Prostate gland (tissue), 2 donors: ENCODE results near the gene LIN28B. TPM values are rescaled to one million over a fixed set of nuclear protein-coding genes. Genes with fewer than 3 reads are reported as not detected.

Experiments used
- DNase-seq: peaks from one replicate; pipeline ENCODE4 v3.0.0-alpha.2; 2019; ENCODE audit warnings: low spot score
- H3K27ac ChIP-seq, 2 donors: fragments of 200-600 bp; sonication (generic); 2 replicates each; pipeline ENCODE4 v1.5.1; 2017 to 2019
- H3K27me3 ChIP-seq: fragments of 200-600 bp; sonication (generic); replicated peaks from 2 replicates; pipeline ENCODE4 v1.5.1; 2019; ENCODE audit not compliant: insufficient read depth
- H3K36me3 ChIP-seq, 2 donors: fragments of 200-600 bp; sonication (generic); 1 replicate in 1 of 2; 2 replicates in 1 of 2; pipeline versions ENCODE4 v1.5.1 to v1.8.1; 2017 to 2019
- H3K4me1 ChIP-seq: fragments of 200-600 bp; sonication (generic); replicated peaks from 2 replicates; pipeline ENCODE4 v1.5.1; 2019
- H3K4me3 ChIP-seq, 2 donors: fragments of 200-600 bp; sonication (generic); 2 replicates each; pipeline ENCODE4 v1.5.1; 2017 to 2019
- H3K9me3 ChIP-seq: fragments of 200-600 bp; sonication (generic); 2 replicates; pipeline ENCODE4 v1.5.1; 2017
- POLR2A ChIP-seq: fragments of 450-650 bp; IDR thresholded peaks from one replicate; pipeline ENCODE4 v1.6.1; 2016; ENCODE audit warnings: antibody characterized with exemption, mild to moderate bottlenecking
- POLR2AphosphoS5 ChIP-seq: sonication (generic); formaldehyde crosslinking; IDR thresholded peaks from one replicate; pipeline ENCODE4 v1.6.1; 2017; ENCODE audit warnings: antibody characterized with exemption
- WGBS: methylation state at CpG from one replicate; pipeline ENCODE4 v1.1.5; 2018; 5-methylcytosine and 5-hydroxymethylcytosine counted together
- intact Hi-C: fragments of 100-400 bp; cut with DNase I; formaldehyde crosslinking; loops from one replicate; pipeline ENCODE4 v1.14.2; 2022
- total RNA-seq, 2 donors: library from RNA; depleted of rRNA; stranded (reverse); fragments of >200 nt; gene quantifications; one replicate each; pipeline ENCODE4 v1.1.0, GENCODE V29; 2016
- TF ChIP-seq, protein P1 (sequence below), 4 experiments: fragments of 200-600 bp in 2 of 4; fragments of 450-650 bp in 2 of 4; sonication (generic) in 2 of 4; IDR thresholded peaks; 1 replicate in 3 of 4; 2 replicates in 1 of 4; pipeline ENCODE4 v1.5.1; 2016 to 2019; ENCODE audit warnings: antibody characterized with exemption in 4 of 4, mild to moderate bottlenecking in 2 of 4, moderate library complexity in 2 of 4

Gene LIN28B
- total RNA-seq, 2 donors from 2014 or later = 2.6 TPM; not detected in 1

- TF ChIP-seq, protein P1, sequence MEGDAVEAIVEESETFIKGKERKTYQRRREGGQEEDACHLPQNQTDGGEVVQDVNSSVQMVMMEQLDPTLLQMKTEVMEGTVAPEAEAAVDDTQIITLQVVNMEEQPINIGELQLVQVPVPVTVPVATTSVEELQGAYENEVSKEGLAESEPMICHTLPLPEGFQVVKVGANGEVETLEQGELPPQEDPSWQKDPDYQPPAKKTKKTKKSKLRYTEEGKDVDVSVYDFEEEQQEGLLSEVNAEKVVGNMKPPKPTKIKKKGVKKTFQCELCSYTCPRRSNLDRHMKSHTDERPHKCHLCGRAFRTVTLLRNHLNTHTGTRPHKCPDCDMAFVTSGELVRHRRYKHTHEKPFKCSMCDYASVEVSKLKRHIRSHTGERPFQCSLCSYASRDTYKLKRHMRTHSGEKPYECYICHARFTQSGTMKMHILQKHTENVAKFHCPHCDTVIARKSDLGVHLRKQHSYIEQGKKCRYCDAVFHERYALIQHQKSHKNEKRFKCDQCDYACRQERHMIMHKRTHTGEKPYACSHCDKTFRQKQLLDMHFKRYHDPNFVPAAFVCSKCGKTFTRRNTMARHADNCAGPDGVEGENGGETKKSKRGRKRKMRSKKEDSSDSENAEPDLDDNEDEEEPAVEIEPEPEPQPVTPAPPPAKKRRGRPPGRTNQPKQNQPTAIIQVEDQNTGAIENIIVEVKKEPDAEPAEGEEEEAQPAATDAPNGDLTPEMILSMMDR (IDR thresholded peaks at IDR 0.05) = no peak
- no peak for TF ChIP-seq POLR2A
- TF ChIP-seq POLR2AphosphoS5 = no peak
- H3K4me3 ChIP-seq = no peak overlapping the region
- intact Hi-C loops = no loop called here
- H3K36me3 ChIP-seq = no peaks in the 10 kb centered on the region
- no peaks in the 10 kb centered on the region for H3K9me3 ChIP-seq
- no peak overlapping the region for H3K27ac ChIP-seq
- no peak for DNase-seq
- H3K4me1 ChIP-seq = no peaks in the 10 kb centered on the region
- 61% methylated on average over 1 of the region's 1 CpG for WGBS
- no peaks in the 10 kb centered on the region for H3K27me3 ChIP-seq
Observed at GRCh38 chr6:105107207-105107606, 150.3 kb downstream of the LIN28B start.

DNA sequence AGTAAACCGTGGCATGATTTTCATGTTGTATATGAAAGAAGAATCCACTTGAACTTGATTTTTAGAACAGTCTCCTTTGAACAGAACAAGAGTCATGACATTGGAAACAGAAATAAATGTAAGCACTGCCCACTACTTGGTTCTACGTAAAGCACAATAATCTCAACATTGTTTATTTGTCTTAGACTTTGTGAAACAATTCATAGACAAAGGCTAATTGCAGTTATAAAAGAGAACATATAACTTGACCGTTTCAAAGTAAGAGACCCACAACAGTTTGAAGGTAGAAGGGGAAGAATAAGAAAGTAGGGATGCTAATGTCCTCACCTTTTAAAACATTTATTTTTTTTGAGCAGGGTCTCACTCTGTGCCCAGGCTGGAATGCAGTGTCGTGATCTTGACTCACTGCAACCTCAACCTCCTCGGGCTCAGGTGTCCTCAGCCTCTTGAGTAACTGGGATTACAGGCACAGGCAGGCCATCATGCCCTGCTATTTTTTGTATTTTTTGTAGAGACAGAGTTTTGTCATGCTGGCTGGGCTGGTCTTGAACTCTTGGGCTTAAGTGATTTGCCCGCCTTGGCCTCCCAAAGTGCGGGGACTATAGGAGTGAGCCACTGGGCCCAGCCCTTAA lies 151.8 kb downstream of the LIN28B start:
- Histone ChIP-seq H3K27me3 (no peaks in the 10 kb centered on the region), H3K4me3 (no peak overlapping the region), H3K27ac (no peak overlapping the region), H3K36me3 (no peaks in the 10 kb centered on the region), H3K4me1 (no peaks in the 10 kb centered on the region), H3K9me3 (no peaks in the 10 kb centered on the region)
- DNase-seq = no peak
- intact Hi-C loops = no loop called here
- 77% methylated on average over 7 of the region's 7 CpGs for WGBS
- TF ChIP-seq POLR2AphosphoS5 (no peak), POLR2A (no peak)
- TF ChIP-seq, protein P1 (IDR thresholded peaks at IDR 0.05) = no peak

DNA sequence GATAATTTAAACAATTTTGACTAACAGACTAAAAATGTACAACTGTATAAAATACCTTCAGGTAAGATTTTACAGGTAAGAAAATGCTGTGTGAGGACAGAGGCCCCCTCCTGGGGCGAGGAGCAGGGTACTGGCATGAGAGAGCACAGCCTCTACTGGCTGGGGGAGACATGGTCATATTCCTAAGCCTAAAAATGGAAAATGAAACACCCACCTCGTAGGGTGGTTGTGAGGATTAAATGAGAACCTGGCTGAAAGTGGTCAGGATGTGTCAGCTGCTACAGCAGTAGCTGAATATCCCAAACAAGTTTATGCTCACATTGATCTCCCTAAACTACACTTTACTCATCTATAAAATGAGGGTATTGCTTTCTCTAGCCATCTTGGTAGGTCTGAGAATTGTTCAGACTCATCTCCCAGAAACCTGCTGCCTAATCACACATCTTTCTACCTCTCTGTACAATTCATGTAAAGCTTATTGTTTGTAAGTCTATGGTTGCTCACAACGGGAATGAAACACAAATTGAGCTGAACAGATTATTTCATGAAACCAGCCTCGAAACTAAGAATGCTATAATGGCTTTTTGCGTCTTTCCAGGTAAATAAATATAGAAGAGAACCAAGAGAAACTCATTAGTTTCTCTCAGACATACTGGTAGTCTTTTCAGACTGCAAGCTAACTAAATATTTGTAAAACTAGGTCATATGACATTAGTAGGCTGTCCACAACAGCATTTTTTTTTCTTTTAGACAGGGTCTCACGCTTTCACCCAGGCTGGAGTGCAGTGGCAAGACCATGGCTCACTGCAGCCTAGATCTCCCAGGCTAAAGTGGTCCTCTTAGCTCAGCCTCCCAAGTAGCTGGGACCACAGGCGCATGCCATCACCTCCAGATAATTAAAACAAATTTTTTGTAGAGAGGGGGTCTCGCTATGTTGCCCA lies 153.3 kb downstream of the LIN28B start:
- no peaks in the 10 kb centered on the region for H3K9me3 ChIP-seq
- TF ChIP-seq POLR2A (no peak), POLR2AphosphoS5 (no peak)
- TF ChIP-seq, protein P1 (IDR thresholded peaks at IDR 0.05) = no peak
- no peak overlapping the region for H3K4me3 ChIP-seq
- no peaks in the 10 kb centered on the region for H3K27me3 ChIP-seq
- H3K27ac ChIP-seq = no peak overlapping the region
- no peak for DNase-seq
- 70% methylated on average over 8 of the region's 8 CpGs for WGBS
- no peaks in the 10 kb centered on the region for H3K36me3 ChIP-seq
- intact Hi-C loops = no loop called here
- H3K4me1 ChIP-seq = no peaks in the 10 kb centered on the region

- no peak overlapping the region for H3K4me3 ChIP-seq
- H3K27me3 ChIP-seq = no peaks in the 10 kb centered on the region
- no peak for TF ChIP-seq POLR2A
- TF ChIP-seq, protein P1 (IDR thresholded peaks at IDR 0.05) = no peak
- no peak for TF ChIP-seq POLR2AphosphoS5
- no peaks in the 10 kb centered on the region for H3K9me3 ChIP-seq
- intact Hi-C loops = no loop called here
- no peaks in the 10 kb centered on the region for H3K36me3 ChIP-seq
- H3K27ac ChIP-seq = no peak overlapping the region
- no peaks in the 10 kb centered on the region for H3K4me1 ChIP-seq
- 89% methylated on average over 3 of the region's 3 CpGs for WGBS
- no peak for DNase-seq
Observed at GRCh38 chr6:105111105-105111504, 154.2 kb downstream of the LIN28B start.
